Prostate gland (tissue), 2 donors: Measurements from ENCODE around the gene CFAP99.

Experiments used
- CTCF ChIP-seq, 4 experiments: fragments of 200-600 bp in 2 of 4; fragments of 450-650 bp in 2 of 4; sonication (generic) in 2 of 4; IDR thresholded peaks; 1 replicate in 3 of 4; 2 replicates in 1 of 4; pipeline ENCODE4 v1.5.1; 2016 to 2019; ENCODE audit warnings: antibody characterized with exemption in 4 of 4, mild to moderate bottlenecking in 2 of 4, moderate library complexity in 2 of 4
- POLR2A ChIP-seq: fragments of 450-650 bp; IDR thresholded peaks from one replicate; pipeline ENCODE4 v1.6.1; 2016; ENCODE audit warnings: antibody characterized with exemption, mild to moderate bottlenecking

GRCh38 chr4:2482192-2482591 is 63.4 kb downstream of the CFAP99 start:
- TF ChIP-seq POLR2A = no peak
- no peak for TF ChIP-seq CTCF (IDR thresholded peaks at IDR 0.05)
